ENCODE data around the gene EPHA2. TPM values are rescaled to one million over a fixed set of nuclear protein-coding genes. Genes with fewer than 3 reads are reported as not detected.

EPHA2 gene
- total RNA-seq, 2 experiments from 2014 or later, result not detected

- ChIA-PET POLR2A (no interaction called here), CTCF (interaction anchor here (10.4 kb wide), 1 partner anchor 111 kb away, joined by 207 read pairs; no protein-coding TSS in a partner anchor)
- Mint-ChIP-seq H3K4me1 (peaks cover 5% of the 10 kb centered on the region), H3K27me3 (peaks cover 14% of the 10 kb centered on the region), H3K9me3 (no peaks in the 10 kb centered on the region), H3K4me3 (no peak overlapping the region), H3K36me3 (ENCODE audit: low read depth) (no peaks in the 10 kb centered on the region), H3K27ac (no peak overlapping the region)
- no peak for DNase-seq
Observed at GRCh38 chr1:16191916-16192546, 36.2 kb upstream of the EPHA2 start.

DNA sequence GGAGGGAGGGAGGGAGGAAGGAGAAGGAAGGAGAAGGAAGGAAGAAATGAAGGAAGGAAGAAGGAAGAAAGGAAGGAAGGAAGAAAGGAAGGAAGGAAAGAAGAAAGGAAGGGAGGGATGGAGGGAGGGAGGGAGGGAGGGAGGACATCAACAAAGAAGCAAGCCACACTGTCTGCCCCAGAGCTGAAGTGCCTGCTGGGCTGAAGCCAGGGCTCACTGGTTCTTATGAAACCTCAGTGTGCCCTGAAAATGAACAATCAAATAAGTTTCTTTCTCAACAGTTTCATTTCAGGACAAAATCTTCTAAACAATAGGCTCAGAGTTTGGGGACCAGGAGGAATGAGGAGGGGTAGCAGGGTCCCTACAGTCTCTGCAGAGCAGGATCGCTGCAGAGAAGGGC lies 35.4 kb upstream of the EPHA2 start:
- peaks cover 14% of the 10 kb centered on the region for H3K27me3 Mint-ChIP-seq
- no peaks in the 10 kb centered on the region for H3K9me3 Mint-ChIP-seq

GRCh38 chr1:16189921-16190621 lies 34.2 kb upstream of the EPHA2 start:
- H3K27me3 Mint-ChIP-seq, result peaks cover 14% of the 10 kb centered on the region
- POLR2A ChIA-PET, result no interaction called here
- H3K4me3 Mint-ChIP-seq, result no peak overlapping the region
- peaks cover 5% of the 10 kb centered on the region for H3K4me1 Mint-ChIP-seq
- H3K27ac Mint-ChIP-seq, result no peak overlapping the region
- CTCF ChIA-PET, result interaction anchor here (0.7 to 10.4 kb wide), 5 partner anchors 55 to 703 kb away, joined by 3 to 207 read pairs (median 7); no protein-coding TSS in a partner anchor
- H3K9me3 Mint-ChIP-seq, result no peaks in the 10 kb centered on the region
- no peaks in the 10 kb centered on the region for H3K36me3 Mint-ChIP-seq (ENCODE audit: low read depth)
- no peak for DNase-seq

More for the DNA sequence above, 35.4 kb upstream of the EPHA2 start:
- no peak overlapping the region for H3K4me3 Mint-ChIP-seq
- ChIA-PET POLR2A (no interaction called here), CTCF (interaction anchor here (0.6 to 10.4 kb wide), 2 partner anchors 9 to 110 kb away, joined by 3 to 207 read pairs; no protein-coding TSS in a partner anchor)
- peaks cover 5% of the 10 kb centered on the region for H3K4me1 Mint-ChIP-seq
- no peak overlapping the region for H3K27ac Mint-ChIP-seq
- no peak for DNase-seq
- no peaks in the 10 kb centered on the region for H3K36me3 Mint-ChIP-seq (ENCODE audit: low read depth)

DNA sequence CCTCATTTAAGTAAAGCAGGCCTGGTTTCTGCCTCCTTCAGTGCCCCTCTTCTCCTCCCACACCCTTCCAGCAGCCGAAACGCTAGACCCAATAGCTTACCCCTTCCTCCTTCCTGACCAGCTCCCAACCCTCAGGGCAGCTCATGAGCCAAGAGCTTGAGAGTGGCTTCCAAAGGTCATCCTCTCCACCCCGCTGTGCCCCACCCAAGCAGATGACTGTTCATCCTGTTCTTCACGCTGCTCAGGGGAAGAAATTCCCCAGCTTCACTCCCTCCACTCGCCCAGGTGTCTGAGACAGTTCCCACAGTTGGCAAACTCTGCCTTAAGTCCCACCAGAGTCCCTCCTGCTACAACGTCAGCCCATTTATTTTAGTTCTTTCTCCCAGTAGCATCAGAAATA lies 33.1 kb upstream of the EPHA2 start:
- H3K4me3 Mint-ChIP-seq, result no peak overlapping the region
- peaks cover 14% of the 10 kb centered on the region for H3K27me3 Mint-ChIP-seq
- no peaks in the 10 kb centered on the region for H3K9me3 Mint-ChIP-seq
- no peaks in the 10 kb centered on the region for H3K36me3 Mint-ChIP-seq (ENCODE audit: low read depth)
- no peak overlapping the region for H3K27ac Mint-ChIP-seq
- H3K4me1 Mint-ChIP-seq, result peaks cover 5% of the 10 kb centered on the region
- DNase-seq, result no peak
- POLR2A ChIA-PET, result interaction anchor here (3.3 kb wide), 1 partner anchor 109 kb away, joined by 14 read pairs; no protein-coding TSS in a partner anchor
- CTCF ChIA-PET, result interaction anchor here (0.8 to 10.4 kb wide), 10 partner anchors 14 to 179 kb away, joined by 3 to 207 read pairs (median 3); no protein-coding TSS in a partner anchor

DNA sequence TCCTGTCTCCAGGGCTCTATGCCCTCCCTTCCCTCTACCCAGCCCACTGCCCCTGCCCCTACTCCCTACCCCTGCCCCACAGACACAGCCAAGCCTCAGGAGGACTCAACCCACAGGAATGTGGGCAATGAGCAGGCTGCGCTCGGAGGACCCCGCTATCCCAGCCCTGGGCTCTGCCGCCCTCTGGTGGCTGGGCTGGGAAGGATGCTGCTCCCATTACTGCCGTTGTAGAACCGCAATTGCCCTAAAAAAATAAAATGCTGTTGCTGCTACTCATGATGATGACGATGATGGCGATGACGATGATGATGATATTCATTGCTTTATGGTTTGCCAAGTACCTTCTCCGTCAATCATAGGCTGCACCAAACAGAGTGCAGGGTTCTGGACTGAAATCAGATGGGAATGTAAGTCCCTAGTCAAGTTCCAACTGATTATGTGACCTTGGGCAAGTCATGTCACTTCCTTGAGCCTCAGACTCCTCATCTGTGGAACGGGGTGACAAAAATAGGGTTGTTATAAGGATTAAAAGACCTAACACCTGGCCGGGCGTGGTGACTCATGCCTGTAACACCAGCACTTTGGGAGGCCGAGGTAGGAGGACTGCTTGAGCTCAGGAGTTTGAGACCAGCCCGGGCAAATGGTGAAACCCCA lies 32.0 kb upstream of the EPHA2 start:
- ChIA-PET POLR2A (interaction anchor here (1.0 to 3.3 kb wide), 2 partner anchors 29 to 108 kb away, joined by 3 to 14 read pairs; no protein-coding TSS in a partner anchor), CTCF (interaction anchor here (0.6 to 10.4 kb wide), 11 partner anchors 15 to 175 kb away, joined by 3 to 207 read pairs (median 4); partner anchors contain the start of gene FAM131C)
- H3K4me1 Mint-ChIP-seq, result peaks cover 5% of the 10 kb centered on the region
- no peaks in the 10 kb centered on the region for H3K9me3 Mint-ChIP-seq
- peaks cover 14% of the 10 kb centered on the region for H3K27me3 Mint-ChIP-seq
- no peaks in the 10 kb centered on the region for H3K36me3 Mint-ChIP-seq (ENCODE audit: low read depth)
- H3K4me3 Mint-ChIP-seq, result no peak overlapping the region
- DNase-seq, result peak; percentile 78
- H3K27ac Mint-ChIP-seq, result no peak overlapping the region

DNA sequence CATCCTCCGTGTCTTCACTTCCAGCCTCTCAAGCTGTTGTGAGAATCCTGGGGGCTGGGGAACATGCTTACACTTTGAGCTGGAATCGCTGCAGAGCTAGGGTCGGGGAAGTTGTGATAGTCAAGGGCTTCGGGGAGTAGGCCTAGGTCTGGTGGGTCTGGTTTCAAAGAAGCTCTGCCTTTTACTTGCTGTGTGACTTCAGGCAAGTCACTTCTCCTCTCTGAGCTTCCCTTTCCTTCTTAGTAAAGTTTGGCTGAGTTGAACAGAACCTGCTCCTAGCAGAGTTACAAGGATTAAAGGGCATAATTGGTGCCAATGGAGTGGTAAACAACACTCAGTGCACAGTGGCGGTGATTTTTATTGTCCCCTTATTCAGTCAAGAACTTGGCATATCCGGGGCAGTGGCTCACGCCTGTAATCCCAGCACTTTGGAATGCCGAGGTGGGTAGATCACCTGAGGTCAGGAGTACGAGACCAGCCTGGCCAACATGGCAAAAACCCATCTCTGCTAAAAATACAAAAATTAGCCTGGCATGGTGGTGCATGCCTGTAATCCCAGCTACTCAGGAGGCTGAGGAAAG lies 30.9 kb upstream of the EPHA2 start:
- Mint-ChIP-seq H3K27ac (no peak overlapping the region), H3K27me3 (peaks cover 14% of the 10 kb centered on the region)
- POLR2A ChIA-PET, result interaction anchor here (1.0 to 3.3 kb wide), 3 partner anchors 24 to 107 kb away, joined by 3 to 14 read pairs (median 3); no protein-coding TSS in a partner anchor

DNA sequence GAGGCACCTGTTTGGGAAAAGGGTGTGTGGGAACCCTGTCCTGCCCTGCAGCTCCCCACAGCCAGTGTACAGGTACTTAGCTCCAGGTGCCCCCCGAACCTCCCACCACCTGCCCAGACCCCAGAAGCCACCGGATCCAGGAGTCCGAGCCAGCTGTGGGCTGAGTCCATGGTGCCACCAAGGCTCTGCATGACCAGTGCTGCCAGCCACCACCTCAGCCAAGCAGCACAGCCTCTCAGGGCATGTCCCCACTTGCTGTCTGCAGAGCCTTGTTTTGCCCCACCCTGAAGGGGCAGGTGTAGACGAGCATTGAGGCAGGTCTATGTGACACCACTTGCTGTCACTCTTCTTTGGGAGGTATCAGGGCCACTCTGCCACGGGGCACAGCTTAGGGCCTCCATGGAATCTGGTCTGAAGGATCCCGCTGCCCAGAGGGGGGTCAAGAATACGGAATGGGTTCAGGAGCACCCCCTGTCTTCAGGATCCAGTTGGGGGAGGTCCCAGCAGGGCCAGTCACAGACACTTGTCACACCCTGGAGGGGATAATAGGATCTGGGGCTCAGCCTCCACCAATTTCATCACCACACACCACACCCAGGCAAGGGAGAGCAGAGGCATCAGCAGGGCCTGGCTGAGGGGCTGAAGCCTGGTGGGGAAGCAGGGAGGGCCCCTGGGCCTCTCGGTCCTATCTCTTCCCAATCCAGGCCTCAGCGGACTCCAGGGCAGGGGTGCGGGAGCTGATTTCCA lies 28.9 kb upstream of the EPHA2 start:
- DNase-seq, result no peak
- no peak overlapping the region for H3K4me3 Mint-ChIP-seq
- CTCF ChIA-PET, result interaction anchor here (0.7 to 10.4 kb wide), 4 partner anchors 33 to 130 kb away, joined by 3 to 207 read pairs (median 3); no protein-coding TSS in a partner anchor
- H3K36me3 Mint-ChIP-seq (ENCODE audit: low read depth), result no peaks in the 10 kb centered on the region
- H3K4me1 Mint-ChIP-seq, result peaks cover 5% of the 10 kb centered on the region
- H3K27ac Mint-ChIP-seq, result no peak overlapping the region
- H3K27me3 Mint-ChIP-seq, result peaks cover 7% of the 10 kb centered on the region
- POLR2A ChIA-PET, result no interaction called here
- H3K9me3 Mint-ChIP-seq, result no peaks in the 10 kb centered on the region

More for the DNA sequence above, 30.9 kb upstream of the EPHA2 start:
- CTCF ChIA-PET, result interaction anchor here (0.7 to 10.4 kb wide), 9 partner anchors 18 to 123 kb away, joined by 3 to 207 read pairs (median 3); partner anchors contain the start of gene FAM131C
- H3K36me3 Mint-ChIP-seq (ENCODE audit: low read depth), result no peaks in the 10 kb centered on the region
- H3K4me3 Mint-ChIP-seq, result no peak overlapping the region
- H3K9me3 Mint-ChIP-seq, result no peaks in the 10 kb centered on the region
- H3K4me1 Mint-ChIP-seq, result peaks cover 5% of the 10 kb centered on the region
- no peak for DNase-seq

DNA sequence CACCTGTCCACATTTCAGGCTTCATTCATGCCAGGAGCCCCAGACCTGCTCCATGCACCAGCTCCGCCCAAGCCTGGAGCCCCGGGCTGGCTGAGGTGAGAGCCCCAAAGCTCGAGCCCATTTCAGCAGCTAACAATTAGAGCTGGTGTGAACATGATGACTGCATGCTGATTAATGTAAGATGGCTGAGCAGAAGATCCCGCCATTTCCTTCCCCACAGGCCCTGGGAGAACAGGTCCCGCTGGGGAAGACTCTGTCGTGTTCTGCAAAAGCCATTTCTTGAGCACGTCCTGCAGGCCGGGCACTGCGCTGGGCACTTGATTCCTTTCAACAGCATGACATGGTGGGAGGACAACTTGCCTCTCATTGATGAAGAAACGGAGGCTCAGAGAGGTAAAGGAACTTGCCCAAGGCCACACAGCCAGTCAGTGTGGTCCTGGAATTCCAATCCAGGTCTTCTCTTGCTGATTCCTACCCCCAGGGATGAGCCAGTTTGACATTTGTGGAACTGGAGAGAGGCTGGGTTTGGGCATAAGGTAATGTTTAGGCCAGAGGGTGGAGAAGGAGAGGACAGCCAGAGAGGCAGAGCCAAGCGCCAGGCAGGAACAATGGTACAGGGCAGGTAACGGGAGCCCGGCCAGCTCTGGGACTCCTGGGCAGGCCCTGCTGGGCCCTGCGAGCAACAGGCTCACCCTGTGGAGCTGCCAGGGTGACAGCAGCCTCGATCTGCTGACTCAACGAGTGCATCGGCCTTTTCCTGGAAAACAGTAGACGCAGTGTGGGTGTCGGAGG lies 28.1 kb upstream of the EPHA2 start:
- Mint-ChIP-seq H3K9me3 (no peaks in the 10 kb centered on the region), H3K36me3 (ENCODE audit: low read depth) (no peaks in the 10 kb centered on the region), H3K27ac (no peak overlapping the region), H3K27me3 (peaks cover 4% of the 10 kb centered on the region), H3K4me3 (no peak overlapping the region), H3K4me1 (peaks cover 5% of the 10 kb centered on the region)
- DNase-seq, result no peak
- CTCF ChIA-PET, result interaction anchor here (10.4 kb wide), 1 partner anchor 102 kb away, joined by 207 read pairs; no protein-coding TSS in a partner anchor
- POLR2A ChIA-PET, result no interaction called here

GRCh38 chr1:16183179-16183578 lies 27.3 kb upstream of the EPHA2 start:
- no peak overlapping the region for H3K27ac Mint-ChIP-seq
- DNase-seq, result no peak
- ChIA-PET POLR2A (no interaction called here), CTCF (interaction anchor here (10.4 kb wide), 1 partner anchor 102 kb away, joined by 207 read pairs; no protein-coding TSS in a partner anchor)
- no peak overlapping the region for H3K4me3 Mint-ChIP-seq
- H3K27me3 Mint-ChIP-seq, result no peaks in the 10 kb centered on the region
- peaks cover 5% of the 10 kb centered on the region for H3K4me1 Mint-ChIP-seq
- H3K36me3 Mint-ChIP-seq (ENCODE audit: low read depth), result no peaks in the 10 kb centered on the region
- no peaks in the 10 kb centered on the region for H3K9me3 Mint-ChIP-seq

- Mint-ChIP-seq H3K27me3 (peaks cover 2% of the 10 kb centered on the region), H3K4me3 (no peak overlapping the region), H3K36me3 (ENCODE audit: low read depth) (no peaks in the 10 kb centered on the region), H3K27ac (no peak overlapping the region), H3K9me3 (no peaks in the 10 kb centered on the region), H3K4me1 (no peaks in the 10 kb centered on the region)
- no peak for DNase-seq
- ChIA-PET POLR2A (no interaction called here), CTCF (interaction anchor here (1.2 to 10.4 kb wide), 2 partner anchors 101 to 103 kb away, joined by 4 to 207 read pairs; no protein-coding TSS in a partner anchor)
Observed at GRCh38 chr1:16181887-16182719, 26.2 kb upstream of the EPHA2 start.

DNA sequence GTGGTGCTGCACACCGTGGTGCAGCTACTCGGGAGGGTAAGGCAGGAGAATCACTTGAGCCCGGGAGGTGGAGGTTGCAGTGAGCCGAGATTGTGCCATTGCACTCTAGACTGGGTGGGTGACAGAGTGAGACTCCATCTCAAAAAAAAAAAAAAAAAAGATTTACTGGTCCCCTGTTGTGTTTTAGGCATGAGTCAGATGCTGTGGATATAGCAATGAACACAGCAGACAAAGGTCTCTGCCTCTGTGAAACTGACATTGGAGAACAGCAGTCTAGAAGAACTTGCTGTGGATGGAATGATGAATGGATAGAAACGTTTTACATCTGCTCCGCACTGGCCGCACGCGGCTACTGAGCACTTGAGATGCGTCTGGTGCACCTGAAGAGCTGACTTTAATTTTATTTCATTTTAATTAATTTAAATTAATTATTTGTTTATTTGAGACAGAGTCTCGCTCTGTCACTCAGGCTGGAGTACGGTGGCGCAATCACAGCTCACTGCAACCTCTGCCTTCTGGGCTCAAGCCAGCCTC lies 24.5 kb upstream of the EPHA2 start:
- H3K9me3 Mint-ChIP-seq, result no peaks in the 10 kb centered on the region
- POLR2A ChIA-PET, result no interaction called here

More for the DNA sequence above, 24.5 kb upstream of the EPHA2 start:
- Mint-ChIP-seq H3K27ac (no peak overlapping the region), H3K4me1 (no peaks in the 10 kb centered on the region), H3K4me3 (no peak overlapping the region), H3K27me3 (peaks cover 3% of the 10 kb centered on the region), H3K36me3 (ENCODE audit: low read depth) (no peaks in the 10 kb centered on the region)
- no peak for DNase-seq
- CTCF ChIA-PET, result no interaction called here

All from activated CD4-positive, alpha-beta memory T cell treated with anti-CD3 and anti-CD28 coated beads, Interleukin-2, amount 10 ng/mL, durations not matched to agents 7 days and 5 days (primary cell).